ENCODE measurements around the gene NRXN3.

NRXN3 gene

DNA sequence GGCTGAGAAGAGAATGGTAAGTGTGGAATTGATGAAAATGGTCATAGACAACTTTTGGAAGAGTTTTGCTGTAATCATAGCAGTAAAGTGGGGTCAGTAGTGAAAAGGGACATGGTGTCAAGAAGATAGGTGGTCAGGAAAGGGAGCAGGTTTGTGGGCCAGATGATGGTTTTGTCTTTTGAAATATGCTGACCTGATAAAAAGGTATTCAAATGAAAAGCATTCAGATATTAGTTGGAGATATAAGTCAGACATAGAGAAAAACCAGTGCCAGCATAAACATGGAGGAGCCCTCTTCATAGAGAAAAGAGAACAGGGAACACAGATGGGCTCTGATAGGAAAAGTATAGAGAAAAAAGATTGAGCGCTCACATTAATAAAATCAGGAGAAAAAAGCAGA is 518.3 kb downstream of the NRXN3 start:
- in situ Hi-C loops (cut with MboI; ENCODE audit: low pct_unique_long_range_greater_than_20kb, low sequenced_read_pairs, unreplicated experiment): no loop called here
- TF ChIP-seq, protein P1, sequence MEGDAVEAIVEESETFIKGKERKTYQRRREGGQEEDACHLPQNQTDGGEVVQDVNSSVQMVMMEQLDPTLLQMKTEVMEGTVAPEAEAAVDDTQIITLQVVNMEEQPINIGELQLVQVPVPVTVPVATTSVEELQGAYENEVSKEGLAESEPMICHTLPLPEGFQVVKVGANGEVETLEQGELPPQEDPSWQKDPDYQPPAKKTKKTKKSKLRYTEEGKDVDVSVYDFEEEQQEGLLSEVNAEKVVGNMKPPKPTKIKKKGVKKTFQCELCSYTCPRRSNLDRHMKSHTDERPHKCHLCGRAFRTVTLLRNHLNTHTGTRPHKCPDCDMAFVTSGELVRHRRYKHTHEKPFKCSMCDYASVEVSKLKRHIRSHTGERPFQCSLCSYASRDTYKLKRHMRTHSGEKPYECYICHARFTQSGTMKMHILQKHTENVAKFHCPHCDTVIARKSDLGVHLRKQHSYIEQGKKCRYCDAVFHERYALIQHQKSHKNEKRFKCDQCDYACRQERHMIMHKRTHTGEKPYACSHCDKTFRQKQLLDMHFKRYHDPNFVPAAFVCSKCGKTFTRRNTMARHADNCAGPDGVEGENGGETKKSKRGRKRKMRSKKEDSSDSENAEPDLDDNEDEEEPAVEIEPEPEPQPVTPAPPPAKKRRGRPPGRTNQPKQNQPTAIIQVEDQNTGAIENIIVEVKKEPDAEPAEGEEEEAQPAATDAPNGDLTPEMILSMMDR (IDR thresholded peaks at IDR 0.05; ENCODE audit: extremely low read depth, insufficient read depth, missing control alignments): no peak
- DNase-seq (ENCODE audit: low spot score): no peak

DNA sequence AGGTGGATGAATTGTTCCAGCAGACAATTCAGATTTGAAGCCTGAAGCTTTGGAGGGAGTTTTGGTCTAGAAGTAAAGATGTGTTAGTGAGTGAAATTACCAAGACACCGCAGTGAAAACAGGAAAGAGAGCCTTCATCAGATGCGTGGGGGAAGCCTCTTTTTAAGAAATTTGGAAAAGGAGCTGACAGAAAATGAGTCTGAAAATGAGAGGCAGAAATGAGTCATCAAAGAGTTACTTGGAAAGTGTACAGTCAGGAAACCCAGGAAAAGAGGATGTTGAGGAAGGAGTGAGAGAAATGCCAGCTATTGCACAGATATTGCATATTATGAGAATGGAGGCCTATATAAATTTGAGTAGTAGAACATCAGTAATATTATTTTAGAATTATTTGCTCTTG is 520.7 kb downstream of the NRXN3 start:
- TF ChIP-seq, protein P1 (IDR thresholded peaks at IDR 0.05; ENCODE audit: extremely low read depth, insufficient read depth, missing control alignments): no peak
- in situ Hi-C loops (cut with MboI; ENCODE audit: low pct_unique_long_range_greater_than_20kb, low sequenced_read_pairs, unreplicated experiment): no loop called here
- no peak for DNase-seq (ENCODE audit: low spot score)

DNA sequence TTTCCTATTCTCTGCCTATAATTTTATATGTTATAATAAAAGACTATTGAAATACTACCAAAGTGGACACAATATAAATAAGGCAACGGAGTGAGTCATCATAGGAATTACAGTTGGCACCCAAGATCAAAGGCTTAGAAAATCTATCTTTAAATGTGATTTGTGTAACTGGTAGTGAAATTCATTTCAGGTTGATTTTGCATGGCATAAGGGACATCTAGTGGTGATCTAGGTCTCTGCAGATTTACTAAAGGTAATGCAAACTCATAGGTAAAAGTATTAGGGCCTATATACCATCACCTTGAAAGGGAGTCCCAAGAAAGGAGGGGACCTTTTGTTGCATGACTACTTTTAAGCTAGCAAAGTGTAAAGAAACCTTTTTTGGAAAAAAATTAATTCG is 527.2 kb downstream of the NRXN3 start:
- in situ Hi-C loops (cut with MboI; ENCODE audit: low pct_unique_long_range_greater_than_20kb, low sequenced_read_pairs, unreplicated experiment): no loop called here
- DNase-seq (ENCODE audit: low spot score): peak; percentile 8
- TF ChIP-seq, protein P1 (IDR thresholded peaks at IDR 0.05; ENCODE audit: extremely low read depth, insufficient read depth, missing control alignments): peak; percentile 53

DNA sequence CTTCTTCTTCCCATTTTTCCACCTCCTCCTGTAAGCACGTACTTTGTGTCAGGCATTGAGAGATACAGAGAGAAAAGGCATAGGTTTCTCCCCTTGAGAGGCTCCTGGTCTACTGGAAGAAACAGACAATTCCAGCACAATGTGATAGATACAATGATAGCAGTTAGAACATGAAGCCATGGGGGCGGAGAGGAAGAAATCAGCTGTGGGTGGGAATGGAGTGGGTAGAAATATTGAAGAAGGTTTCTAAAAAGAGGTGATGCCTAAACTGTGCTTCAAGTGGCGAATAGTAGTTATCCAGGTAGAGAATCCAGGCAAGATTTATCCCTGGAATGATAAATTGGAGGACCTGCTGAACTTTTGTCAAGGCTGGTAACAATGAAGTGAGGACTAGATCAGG is 528.8 kb downstream of the NRXN3 start:
- in situ Hi-C loops (cut with MboI; ENCODE audit: low pct_unique_long_range_greater_than_20kb, low sequenced_read_pairs, unreplicated experiment): no loop called here
- TF ChIP-seq, protein P1 (IDR thresholded peaks at IDR 0.05; ENCODE audit: extremely low read depth, insufficient read depth, missing control alignments): no peak

DNA sequence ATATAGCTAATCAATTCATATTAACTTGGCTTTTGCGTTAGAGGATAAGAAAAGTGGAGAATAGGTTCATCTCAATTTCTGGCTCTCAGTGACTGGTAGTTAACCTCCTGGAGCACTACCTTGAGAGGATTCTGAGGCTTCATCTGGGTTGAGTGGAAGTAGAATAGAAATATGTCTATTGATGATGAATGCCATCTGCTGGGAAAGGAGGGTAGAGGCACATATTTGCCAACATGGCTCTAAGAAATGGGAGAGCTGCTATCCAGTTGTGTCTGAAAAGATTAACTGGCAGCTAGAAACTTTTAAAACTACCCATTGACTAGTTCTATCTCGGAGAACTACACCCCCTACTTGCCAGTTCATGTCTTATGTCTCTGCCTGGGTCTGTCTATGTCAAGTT is 530.1 kb downstream of the NRXN3 start:
- in situ Hi-C loops (cut with MboI; ENCODE audit: low pct_unique_long_range_greater_than_20kb, low sequenced_read_pairs, unreplicated experiment): no loop called here
- TF ChIP-seq, protein P1 (IDR thresholded peaks at IDR 0.05; ENCODE audit: extremely low read depth, insufficient read depth, missing control alignments): no peak
- DNase-seq (ENCODE audit: low spot score): no peak

More for the DNA sequence above, 528.8 kb downstream of the NRXN3 start:
- no peak for DNase-seq (ENCODE audit: low spot score)

DNA sequence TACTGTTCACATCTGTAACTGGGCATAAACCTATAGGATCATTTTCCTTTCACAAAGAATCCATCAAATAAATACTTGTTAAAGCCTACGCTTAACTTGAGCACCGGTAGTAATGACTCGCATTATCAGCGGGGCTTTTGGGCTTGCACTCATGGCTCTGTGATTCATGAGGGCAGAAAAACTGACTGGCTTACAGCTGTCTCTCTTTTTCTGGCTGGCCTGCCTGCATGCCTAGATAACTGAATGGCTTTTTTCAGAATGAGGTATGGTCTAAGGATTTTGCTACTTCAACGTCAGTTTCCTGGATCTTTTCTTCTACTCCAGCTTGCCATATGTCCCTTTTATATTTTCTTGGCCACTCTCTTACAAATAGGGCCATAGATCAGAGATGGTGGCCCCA is 531.1 kb downstream of the NRXN3 start:
- in situ Hi-C loops (cut with MboI; ENCODE audit: low pct_unique_long_range_greater_than_20kb, low sequenced_read_pairs, unreplicated experiment): no loop called here
- no peak for DNase-seq (ENCODE audit: low spot score)
- TF ChIP-seq, protein P1 (IDR thresholded peaks at IDR 0.05; ENCODE audit: extremely low read depth, insufficient read depth, missing control alignments): no peak

DNA sequence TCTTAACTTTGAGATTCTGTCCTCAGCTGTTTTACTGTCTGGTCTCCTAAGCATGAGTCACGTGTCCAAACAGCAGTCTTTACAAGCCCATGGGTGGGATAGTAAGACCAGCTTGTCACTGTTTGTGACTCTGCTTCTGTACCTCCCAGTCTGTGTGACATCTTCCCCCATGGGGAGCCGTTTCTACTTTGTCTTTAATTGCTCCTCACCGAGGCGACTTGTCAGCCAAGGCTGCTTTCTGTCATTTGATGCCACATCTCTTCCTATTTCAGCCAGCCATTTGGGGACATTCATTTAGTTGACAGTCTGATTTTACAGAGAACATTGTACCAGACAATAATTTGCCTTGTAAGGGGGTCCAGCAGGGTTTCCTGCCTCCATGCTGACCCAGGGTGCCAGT is 534.8 kb downstream of the NRXN3 start:
- DNase-seq (ENCODE audit: low spot score): no peak
- in situ Hi-C loops (cut with MboI; ENCODE audit: low pct_unique_long_range_greater_than_20kb, low sequenced_read_pairs, unreplicated experiment): no loop called here
- TF ChIP-seq, protein P1 (IDR thresholded peaks at IDR 0.05; ENCODE audit: extremely low read depth, insufficient read depth, missing control alignments): no peak
